NCI-H187 (cell line): ENCODE data around the gene FGF2.
"Not testable (repeated sequence)": the region's sequence is repeated elsewhere in the genome, so short reads cannot be mapped to it uniquely, and the experiment has no call there.

Experiments
- DNase-seq, 2 experiments: peaks; one replicate each; lab custom pipeline; 2025; lab: John Stamatoyannopoulos, UW

FGF2 gene

GRCh38 chr4:122845760-122846159 lies 19.1 kb downstream of the FGF2 start:
- DNase-seq: no peak

DNA sequence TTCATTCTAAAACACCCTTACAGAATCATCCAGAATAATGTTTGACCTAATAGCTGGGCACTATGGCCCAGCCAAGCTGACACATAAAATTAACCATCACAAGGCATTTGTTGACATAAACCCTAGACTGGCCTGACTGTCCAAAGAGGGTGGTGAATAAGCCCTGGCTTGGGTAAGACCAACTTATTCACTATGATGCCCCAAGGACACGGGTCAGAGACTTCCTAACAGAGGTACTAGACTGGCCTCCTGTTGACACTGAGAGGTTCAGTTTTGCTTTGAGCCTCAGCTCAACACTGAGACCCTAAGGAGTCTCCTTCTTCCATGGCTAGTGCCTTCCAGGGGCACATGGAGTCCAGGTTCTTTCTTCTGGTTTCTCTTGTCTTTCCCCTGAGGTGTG lies 21.3 kb downstream of the FGF2 start:
- DNase-seq: no peak

GRCh38 chr4:122849789-122850188 lies 23.2 kb downstream of the FGF2 start:
- DNase-seq: not testable (repeated sequence)

DNA sequence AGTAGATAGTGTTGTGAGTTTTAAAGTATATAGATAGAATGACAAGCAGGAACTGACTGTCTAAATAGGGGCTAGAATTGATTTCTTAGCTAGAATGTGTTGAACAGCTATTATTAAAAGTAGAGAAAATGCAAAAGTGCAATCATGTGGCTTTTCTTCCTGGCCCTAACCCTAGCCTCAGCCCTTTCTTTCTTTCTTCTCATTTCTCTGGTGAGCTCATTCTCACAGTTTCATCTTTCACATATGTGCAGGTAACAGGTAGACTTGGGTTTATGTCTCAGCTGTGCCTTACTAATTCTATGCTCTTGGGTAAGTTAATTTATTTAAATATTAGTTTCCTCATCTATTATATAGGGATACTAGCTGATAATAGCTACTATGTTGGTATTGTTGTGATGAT lies 24.9 kb downstream of the FGF2 start:
- DNase-seq: no peak

DNA sequence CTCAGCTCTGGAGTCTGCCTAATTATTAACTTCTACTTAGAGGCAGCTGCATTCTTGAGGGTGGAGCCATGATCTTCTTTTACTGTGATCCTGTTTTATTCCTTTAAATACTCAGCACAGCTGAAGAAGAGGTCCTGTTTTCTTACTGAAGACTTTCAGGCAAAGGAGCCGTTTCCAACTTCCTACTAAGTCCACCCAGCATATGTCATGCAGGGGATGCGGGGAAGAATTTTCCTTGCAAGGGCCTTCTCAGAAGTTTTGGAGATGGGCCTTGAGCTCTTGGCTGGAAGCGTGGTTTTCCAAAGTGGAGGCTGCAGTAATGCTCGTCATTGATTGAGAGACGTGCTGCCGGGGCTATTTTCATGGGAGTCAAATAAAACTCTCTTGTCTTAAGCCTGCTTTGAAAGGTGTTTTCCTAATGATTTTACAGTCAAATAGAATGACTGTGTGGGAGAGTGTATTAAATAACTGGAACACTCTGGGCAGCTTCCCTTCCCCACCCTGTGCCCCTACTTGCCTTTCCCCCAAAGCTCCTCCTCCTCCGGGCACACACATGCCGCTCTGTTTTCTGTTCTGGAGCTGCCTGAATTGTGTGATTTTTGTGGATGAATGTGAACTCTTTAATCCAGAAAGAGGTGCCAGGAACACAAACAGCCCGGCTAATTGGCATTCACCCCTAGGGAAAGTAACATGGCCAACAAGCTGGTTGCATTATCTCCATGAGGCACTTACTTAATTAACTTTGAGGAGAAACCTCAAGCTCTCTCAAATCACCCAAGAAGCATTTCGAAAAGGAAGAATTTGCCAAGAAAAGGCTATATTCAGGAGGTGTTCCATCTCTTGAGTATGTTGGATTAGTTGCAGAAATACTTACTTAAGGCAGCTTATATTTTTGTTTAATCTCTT lies 28.1 kb downstream of the FGF2 start:
- DNase-seq: no peak

GRCh38 chr4:122855353-122855890 lies 28.8 kb downstream of the FGF2 start:
- no peak for DNase-seq

- DNase-seq: no peak
Measured at GRCh38 chr4:122857160-122857559, 30.5 kb downstream of the FGF2 start.

GRCh38 chr4:122858705-122859104 lies 32.1 kb downstream of the FGF2 start:
- DNase-seq: no peak

DNA sequence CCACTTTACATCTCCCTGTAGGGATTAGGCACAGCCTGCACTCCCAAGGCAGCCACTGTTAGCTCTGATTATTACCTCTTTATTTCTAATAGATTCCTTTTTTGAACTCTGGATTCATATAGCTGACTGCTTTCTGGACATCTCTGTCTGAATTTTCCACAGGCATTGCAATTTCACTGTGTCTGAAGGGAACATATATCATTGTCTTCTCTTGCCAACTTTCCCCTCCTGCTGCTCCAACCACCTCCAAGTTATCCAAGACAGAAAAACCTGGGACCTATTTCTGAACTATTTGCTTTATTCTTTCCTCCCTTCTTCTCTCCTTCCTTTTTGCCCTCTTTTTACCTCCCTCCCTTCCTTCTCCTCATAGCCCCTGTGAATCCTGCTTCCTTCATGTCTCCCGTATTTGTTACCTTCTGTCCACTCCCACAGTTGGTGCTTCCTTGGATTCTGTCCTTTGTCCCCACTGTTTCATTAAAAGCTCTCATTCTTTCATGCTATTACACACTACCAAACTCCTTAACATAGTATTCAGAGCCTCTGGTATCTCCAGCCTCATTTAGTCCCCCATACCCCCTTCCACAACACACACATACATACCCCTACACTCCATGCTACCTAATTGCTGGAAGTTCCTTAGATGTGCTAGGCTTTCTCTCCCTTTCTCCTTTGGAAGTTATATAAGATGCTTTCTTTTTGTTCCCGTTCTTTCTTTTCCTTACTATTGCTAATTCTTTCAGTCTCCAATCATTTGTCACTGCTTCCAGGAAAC lies 34.7 kb downstream of the FGF2 start:
- no peak for DNase-seq

DNA sequence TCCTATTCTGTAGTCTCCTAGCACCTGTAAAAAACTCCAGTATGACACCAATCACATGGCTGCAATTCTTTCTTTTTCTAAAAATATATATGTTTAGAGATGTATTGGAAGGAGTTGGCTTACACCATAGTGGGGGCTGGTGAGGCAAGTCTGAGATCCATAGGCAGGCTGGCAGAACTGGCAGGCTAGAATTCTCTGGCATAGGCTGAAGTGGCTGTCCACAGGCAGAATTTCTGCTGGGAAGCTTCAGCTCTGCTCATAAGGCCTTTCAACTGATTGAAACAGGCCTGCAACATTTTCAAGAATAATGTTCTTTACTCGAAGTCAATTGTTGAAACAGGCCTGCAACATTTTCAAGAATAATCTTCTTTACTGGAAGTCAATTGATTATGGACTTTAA lies 37.0 kb downstream of the FGF2 start:
- DNase-seq: no peak

- DNase-seq: no peak
Measured at GRCh38 chr4:122865425-122865824, 38.8 kb downstream of the FGF2 start.

GRCh38 chr4:122868235-122868634 lies 41.6 kb downstream of the FGF2 start:
- DNase-seq: not testable (repeated sequence)

DNA sequence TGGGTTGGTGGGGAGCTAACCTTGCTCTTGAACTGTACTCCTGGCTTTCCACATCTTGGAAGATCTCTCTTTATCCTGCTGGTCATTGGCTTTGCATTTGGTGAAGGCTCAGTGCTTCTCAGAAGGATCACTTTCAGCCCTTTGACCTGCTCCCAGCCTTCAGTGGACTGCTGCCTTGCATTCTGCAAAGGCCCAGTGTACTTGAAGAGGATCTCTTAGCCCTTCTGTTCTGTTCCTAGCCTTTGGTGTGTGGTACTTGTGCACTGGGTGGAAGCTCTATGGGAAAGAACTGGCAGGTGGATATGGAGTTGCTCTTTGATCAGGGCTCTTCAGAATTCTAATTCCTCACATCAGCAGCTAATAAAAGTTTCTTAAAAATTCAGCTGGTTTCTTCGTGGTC lies 46.5 kb downstream of the FGF2 start:
- no peak for DNase-seq

GRCh38 chr4:122873821-122874593 lies 47.4 kb downstream of the FGF2 start:
- no peak for DNase-seq

GRCh38 chr4:122875949-122876348 lies 49.3 kb downstream of the FGF2 start:
- no peak for DNase-seq

DNA sequence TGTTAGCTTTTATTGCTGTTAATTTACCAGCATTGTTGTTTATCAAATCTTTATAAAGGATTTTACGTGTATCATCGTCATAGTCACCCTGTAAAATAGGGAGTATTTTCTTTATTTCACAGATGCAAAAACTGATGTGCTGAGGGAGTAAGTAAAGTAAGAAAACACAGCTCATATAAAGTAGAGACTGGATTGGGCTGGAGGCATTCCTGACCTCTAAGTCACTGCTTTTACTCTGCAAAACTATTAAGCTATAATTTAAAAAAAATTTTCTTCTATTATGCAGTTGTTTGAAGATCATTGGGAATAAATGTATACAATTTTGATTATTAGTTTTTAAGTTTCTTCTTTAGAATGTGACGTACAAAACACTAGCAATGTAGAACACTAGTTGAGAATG lies 49.8 kb downstream of the FGF2 start:
- no peak for DNase-seq

GRCh38 chr4:122879001-122879400 lies 52.4 kb downstream of the FGF2 start:
- DNase-seq: no peak

DNA sequence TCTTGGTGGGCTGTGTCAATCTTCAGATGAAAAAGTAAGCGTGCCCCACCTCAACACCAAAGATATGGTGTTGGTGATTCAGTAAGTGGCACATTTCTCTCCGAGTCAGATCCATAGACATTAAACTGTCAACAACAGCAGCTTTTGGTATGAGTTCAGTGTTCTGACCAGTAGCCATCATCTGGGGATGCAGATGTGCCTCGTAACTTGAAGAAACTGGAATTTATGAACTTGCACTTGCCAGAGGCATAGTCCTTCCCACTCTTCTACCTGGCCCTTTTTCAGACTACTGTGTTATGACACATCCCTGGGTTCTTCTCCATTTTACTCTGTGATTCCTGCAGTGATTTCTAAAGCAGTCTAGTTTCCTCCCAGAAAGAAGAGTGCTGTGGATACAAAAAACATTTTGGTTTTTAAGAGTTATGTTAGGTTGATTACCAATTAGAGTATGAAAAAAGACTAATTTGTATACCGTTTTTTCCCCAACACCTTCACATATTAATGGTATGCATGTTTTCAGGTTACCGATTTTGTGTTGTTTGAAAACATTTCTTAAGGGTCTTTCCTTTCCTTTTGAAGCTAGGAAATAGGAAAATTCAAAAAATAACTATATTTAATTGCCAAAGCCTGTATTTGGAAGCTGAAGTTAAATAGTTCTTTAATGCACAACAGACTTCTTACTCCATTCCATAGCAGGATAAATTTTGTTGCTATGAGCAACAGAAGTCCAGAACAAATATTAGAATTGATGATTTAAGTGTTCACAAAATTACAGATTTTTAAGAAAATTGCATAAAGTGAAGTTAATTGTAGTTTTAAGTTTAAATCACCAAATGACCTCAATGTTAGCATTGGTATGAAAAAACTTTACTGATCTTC lies 56.5 kb downstream of the FGF2 start:
- no peak for DNase-seq

- DNase-seq: no peak
Measured at GRCh38 chr4:122884499-122884898, 57.9 kb downstream of the FGF2 start.

DNA sequence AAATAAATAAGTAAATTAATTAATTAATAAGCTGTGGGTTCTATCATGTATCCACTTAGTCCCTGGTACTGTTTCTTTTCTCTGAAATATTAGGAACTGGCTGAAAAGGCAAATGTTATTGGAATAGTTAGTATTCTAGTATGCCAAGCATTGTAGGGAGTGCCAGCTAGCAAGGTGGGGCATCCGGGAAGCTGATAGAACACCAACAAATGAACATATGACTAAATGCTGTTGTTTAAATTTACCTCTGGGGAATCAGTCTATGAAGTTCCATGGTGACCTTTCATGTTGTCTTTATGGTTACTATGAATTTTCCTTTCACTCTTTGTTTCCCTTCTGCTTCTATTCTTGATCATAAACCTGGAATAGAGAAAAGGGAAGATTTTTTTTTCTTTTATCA lies 63.1 kb downstream of the FGF2 start:
- no peak for DNase-seq

- no peak for DNase-seq
Measured at GRCh38 chr4:122890147-122890795, 63.6 kb downstream of the FGF2 start.
